Right lobe of liver (tissue), 6 donors: ENCODE measurements around the gene GDPD5. TPM values are rescaled to one million over a fixed set of nuclear protein-coding genes. Genes with fewer than 3 reads are reported as not detected.

Source experiments
- ATAC-seq, 4 donors: fragments of 200-7000 bp; cut with Tn5 transposase; one replicate each; pipeline ENCODE4 v1.9.1; 2020; ENCODE audit warnings: mild to moderate bottlenecking in 4 of 4, moderate library complexity in 4 of 4
- DNase-seq, 3 donors: peaks; one replicate each; pipeline ENCODE4 v3.0.0-alpha.2; 2020
- H3K27ac ChIP-seq, 3 donors: fragments of 200-600 bp; one replicate each; pipeline ENCODE4 v1.8.0; 2022
- H3K27me3 ChIP-seq, 2 donors: fragments of 200-600 bp; one replicate each; pipeline ENCODE4 v1.8.0; 2022
- H3K36me3 ChIP-seq, 4 donors: fragments of 200-600 bp; sonication (generic) in 1 of 4; one replicate each; pipeline versions ENCODE4 v1.5.1 to v1.8.0; 2017 to 2022; ENCODE audit warnings: control low read depth in 1 of 4
- H3K4me1 ChIP-seq, 4 donors: fragments of 200-600 bp; sonication (generic) in 1 of 4; one replicate each; pipeline versions ENCODE4 v1.5.1 to v1.8.0; 2017 to 2022; ENCODE audit warnings: control low read depth in 1 of 4
- H3K4me3 ChIP-seq, 3 donors: fragments of 200-600 bp; one replicate each; pipeline ENCODE4 v1.8.0; 2022
- H3K9me3 ChIP-seq, 4 donors: fragments of 200-600 bp; sonication (generic) in 1 of 4; one replicate each; pipeline versions ENCODE4 v1.5.1 to v1.8.0; 2017 to 2022; ENCODE audit warnings: control low read depth in 1 of 4
- POLR2A ChIP-seq: fragments of 450-650 bp; IDR thresholded peaks from one replicate; pipeline ENCODE4 v1.6.1; 2017; ENCODE audit warnings: antibody characterized with exemption, mild to moderate bottlenecking
- WGBS: methylation state at CpG from one replicate; pipeline ENCODE4 v1.1.6; 2018; ENCODE audit warnings: low coverage, low lambda C conversion rate; ENCODE audit not compliant: insufficient coverage; ENCODE audit errors: missing lambda C conversion rate; 5-methylcytosine and 5-hydroxymethylcytosine counted together
- intact Hi-C, 2 donors: fragments of 100-400 bp; cut with DNase I; formaldehyde crosslinking; loops; one replicate each; pipeline versions ENCODE4 v1.11.2 to v1.14.1; 2022
- total RNA-seq, 6 experiments: library from RNA; depleted of rRNA in 2 of 6; stranded (reverse); fragments of >200 nt in 2 of 6; fragmentation: NEBNext Ultra II Directional in 3 of 6; extraction: Animal tissue kit (Norgen Biotek cat#: 25700) in 3 of 6; gene quantifications; one replicate each; pipeline versions ENCODE4 v1.1.0 to v1.2.4, GENCODE V29; 2016 to 2023
- TF ChIP-seq, protein P1 (sequence below), 4 donors: fragments of 200-600 bp in 3 of 4; fragments of 450-650 bp in 1 of 4; IDR thresholded peaks; one replicate each; pipeline versions ENCODE4 v1.5.1 to v1.8.0; 2016 to 2022; ENCODE audit warnings: antibody characterized with exemption in 4 of 4, mild to moderate bottlenecking in 2 of 4
- donor health status: DM: no; HTN: yes; CAD: no.
- donor health status: DM: no; HTN: no; CAD: no.
- donor health status: DM: no; HTN: no; CAD: no.
- donor health status: DM: no; HTN: yes; CAD: no.
- donor health status: DM: no; HTN: yes; CAD: no.

GDPD5 gene
- total RNA-seq, 6 experiments from 2014 or later: 2.0 to 10.7 (median 4.1) TPM

DNA sequence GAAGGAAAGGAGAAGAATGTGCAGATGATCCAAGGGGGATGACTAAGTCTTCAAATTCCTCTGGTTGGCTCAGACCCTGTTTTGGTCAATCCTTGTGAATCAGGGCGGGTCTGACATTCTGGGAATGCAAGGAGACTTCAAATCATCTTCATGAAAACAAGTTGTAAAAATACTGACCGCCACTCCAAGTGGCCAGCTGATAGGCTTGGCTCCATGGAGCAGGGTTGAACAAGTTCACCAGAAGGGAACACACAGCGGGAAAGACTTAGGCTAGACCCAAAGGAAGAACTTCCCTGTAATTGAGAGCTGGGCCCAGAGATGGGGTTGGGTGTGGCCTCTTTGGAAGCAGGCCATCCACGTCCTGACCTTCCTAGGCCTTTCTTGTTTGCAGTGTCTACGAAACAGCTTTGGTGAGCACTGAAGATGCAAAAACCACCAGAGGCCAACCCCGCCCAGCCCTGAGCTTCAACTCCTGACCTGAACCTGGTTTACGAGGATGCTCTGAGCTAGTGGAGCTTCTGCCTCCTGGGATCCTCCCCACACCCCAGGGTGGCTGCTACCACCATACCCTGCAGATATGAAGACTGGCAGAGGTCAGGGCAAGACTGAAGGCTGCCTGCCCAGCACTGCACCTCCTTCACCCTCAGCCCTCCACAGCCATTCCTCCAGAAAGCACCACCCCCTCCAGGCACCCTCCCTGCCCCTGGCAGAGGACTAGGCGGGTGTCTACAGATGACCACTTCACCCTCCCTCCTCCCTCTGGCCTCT is 26.1 kb downstream of the GDPD5 start:
- H3K4me1 ChIP-seq: no peaks in the 10 kb centered on the region
- H3K27me3 ChIP-seq: no peaks in the 10 kb centered on the region
- H3K36me3 ChIP-seq: no peaks in the 10 kb centered on the region
- no peak overlapping the region for H3K27ac ChIP-seq
- H3K9me3 ChIP-seq: no peaks in the 10 kb centered on the region
- 48% methylated on average over 2 of the region's 8 CpGs for WGBS
- TF ChIP-seq, protein P1, sequence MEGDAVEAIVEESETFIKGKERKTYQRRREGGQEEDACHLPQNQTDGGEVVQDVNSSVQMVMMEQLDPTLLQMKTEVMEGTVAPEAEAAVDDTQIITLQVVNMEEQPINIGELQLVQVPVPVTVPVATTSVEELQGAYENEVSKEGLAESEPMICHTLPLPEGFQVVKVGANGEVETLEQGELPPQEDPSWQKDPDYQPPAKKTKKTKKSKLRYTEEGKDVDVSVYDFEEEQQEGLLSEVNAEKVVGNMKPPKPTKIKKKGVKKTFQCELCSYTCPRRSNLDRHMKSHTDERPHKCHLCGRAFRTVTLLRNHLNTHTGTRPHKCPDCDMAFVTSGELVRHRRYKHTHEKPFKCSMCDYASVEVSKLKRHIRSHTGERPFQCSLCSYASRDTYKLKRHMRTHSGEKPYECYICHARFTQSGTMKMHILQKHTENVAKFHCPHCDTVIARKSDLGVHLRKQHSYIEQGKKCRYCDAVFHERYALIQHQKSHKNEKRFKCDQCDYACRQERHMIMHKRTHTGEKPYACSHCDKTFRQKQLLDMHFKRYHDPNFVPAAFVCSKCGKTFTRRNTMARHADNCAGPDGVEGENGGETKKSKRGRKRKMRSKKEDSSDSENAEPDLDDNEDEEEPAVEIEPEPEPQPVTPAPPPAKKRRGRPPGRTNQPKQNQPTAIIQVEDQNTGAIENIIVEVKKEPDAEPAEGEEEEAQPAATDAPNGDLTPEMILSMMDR (IDR thresholded peaks at IDR 0.05): no peak
- TF ChIP-seq POLR2A: no peak
- H3K4me3 ChIP-seq: no peak overlapping the region
- intact Hi-C loops: no loop called here
- ATAC-seq (peak; percentile 9 to 28 (median 16)), DNase-seq (no peak)

DNA sequence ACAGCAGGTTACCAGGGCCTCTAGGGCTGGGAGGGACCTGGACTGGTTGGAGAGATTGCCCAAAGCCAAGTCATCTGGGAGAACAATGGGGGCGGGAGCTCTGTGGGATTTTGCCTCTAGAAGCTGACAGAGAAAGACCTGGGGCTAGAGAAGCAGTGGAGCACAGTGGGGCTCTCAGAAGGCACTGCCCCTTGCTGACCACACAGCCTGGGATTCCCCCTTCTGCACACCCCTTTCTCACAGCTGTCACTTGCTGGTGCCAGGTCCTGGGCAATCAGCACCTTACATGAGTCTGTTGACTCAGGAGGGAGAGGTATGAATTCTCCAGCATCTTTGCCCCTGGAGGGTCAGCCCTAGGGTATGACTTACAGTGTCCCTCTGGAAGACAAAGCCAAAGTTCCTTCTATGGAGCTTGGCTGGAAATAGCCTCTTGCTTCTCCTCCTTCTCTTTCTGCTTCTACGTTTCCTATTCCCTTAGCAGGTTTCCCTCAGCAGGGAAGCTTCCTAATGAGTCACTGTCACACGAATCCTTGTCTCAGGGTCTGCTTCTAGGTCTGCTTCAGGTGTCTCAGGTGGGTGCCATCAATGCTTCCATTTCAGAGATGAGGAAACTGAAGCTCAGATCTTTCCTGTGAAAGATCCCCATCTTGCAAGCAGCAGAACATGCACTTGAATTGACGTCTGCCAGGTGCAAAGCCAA is 27.0 kb downstream of the GDPD5 start:
- 100% methylated on average over 1 of the region's 4 CpGs for WGBS
- ATAC-seq (no peak), DNase-seq (no peak)
- TF ChIP-seq, protein P1 (IDR thresholded peaks at IDR 0.05): no peak
- no peak for TF ChIP-seq POLR2A
- no peaks in the 10 kb centered on the region for H3K36me3 ChIP-seq
- intact Hi-C loops: no loop called here
- no peak overlapping the region for H3K4me3 ChIP-seq
- no peaks in the 10 kb centered on the region for H3K4me1 ChIP-seq
- H3K27ac ChIP-seq: no peak overlapping the region
- no peaks in the 10 kb centered on the region for H3K27me3 ChIP-seq
- H3K9me3 ChIP-seq: no peaks in the 10 kb centered on the region

DNA sequence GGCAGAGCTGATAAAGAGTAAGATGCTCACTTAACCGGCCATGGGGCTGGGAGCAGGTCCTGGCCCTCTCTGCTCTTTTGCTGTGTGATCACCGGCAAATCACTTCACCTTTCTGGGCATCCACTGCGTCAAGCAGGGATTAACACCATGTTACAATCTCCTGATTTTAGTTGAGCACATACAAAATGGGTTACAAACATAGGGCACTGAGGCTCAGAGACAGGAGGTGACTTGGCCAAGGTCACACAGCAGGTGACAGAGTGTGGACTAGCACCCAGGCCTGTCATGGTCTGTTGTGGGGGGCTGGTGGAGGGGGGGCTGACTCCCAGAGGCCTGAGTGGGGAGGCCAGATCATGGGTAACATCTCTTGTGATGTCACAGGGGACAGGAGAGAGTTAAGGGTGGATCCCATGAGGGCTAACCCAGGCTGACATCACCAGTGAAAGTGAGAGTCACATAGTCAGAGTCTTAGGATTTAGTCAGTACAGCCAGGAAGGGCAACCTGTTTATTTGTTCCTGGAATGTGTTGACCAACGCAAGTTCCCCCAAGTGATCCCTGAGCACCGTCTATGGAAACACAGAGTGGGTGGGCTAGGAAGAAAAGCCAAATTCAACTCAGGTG is 27.8 kb downstream of the GDPD5 start:
- 77% methylated on average over 5 of the region's 5 CpGs for WGBS
- no peak for TF ChIP-seq POLR2A
- Histone ChIP-seq H3K27ac (no peak overlapping the region), H3K4me3 (no peak overlapping the region), H3K9me3 (no peaks in the 10 kb centered on the region), H3K4me1 (no peaks in the 10 kb centered on the region), H3K36me3 (no peaks in the 10 kb centered on the region), H3K27me3 (no peaks in the 10 kb centered on the region)
- intact Hi-C loops: no loop called here
- no peak for ATAC-seq
- no peak for DNase-seq

DNA sequence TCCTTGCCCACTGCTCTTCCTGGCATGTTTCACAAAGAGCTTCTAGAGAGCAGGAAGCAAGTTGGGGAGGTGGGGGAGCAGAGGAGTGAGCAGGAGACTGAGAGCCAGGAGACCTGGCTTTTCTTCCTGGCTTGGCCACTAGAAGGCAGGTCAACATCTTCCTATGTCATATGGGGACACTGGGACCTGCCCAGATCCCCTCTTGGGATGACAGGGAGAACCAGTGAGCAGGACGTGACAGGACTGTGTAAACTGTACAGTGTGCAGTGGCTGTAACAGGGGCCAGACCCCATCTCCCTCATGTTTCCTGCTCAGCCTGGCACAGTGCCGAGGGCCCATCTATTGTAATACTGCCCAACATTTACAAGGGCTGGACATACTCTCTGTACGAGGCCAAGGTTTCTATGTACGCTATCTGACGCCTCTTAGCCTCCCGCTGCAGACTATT is 29.4 kb downstream of the GDPD5 start:
- intact Hi-C loops: no loop called here
- DNase-seq (no peak), ATAC-seq (peak in 3 of 4 donors; percentile 25 to 57 (median 36))
- Histone ChIP-seq H3K27me3 (no peaks in the 10 kb centered on the region), H3K27ac (no peak overlapping the region), H3K9me3 (no peaks in the 10 kb centered on the region), H3K4me1 (no peaks in the 10 kb centered on the region), H3K36me3 (no peaks in the 10 kb centered on the region), H3K4me3 (no peak overlapping the region)
- TF ChIP-seq POLR2A: no peak
- TF ChIP-seq, protein P1 (IDR thresholded peaks at IDR 0.05): no peak
- 80% methylated on average over 2 of the region's 6 CpGs for WGBS
